Activated CD4-positive, alpha-beta T cell treated with anti-CD3 and anti-CD28 coated beads for 1 hour (primary cell): ENCODE results near the gene ELOF1.

Experiments
- DNase-seq: peaks from one replicate; pipeline ENCODE4 v3.0.0-alpha.2; 2020

Gene ELOF1

DNA sequence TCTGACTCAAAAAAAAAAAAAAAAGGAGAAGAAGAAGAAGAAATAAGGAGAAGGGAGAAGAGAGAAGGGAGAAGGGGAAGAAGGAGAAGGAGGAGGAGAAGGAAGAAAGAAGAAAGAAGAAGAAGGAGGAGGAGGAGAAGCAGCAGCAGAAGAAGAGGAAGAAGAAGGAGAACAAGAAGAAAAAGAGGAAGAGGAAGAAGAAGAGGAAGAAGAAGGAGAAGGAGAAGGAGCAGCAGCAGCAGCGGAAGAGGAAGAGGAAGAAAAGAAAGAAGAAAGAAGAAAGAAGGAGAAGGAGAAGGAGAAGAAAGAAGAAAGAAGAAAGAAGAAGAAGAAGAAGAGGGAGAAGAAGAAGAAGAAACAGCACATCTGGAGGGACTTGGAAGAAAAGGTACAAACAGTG lies 24.5 kb downstream of the ELOF1 start:
- DNase-seq: no peak

GRCh38 chr19:11530432-11530831 lies 28.6 kb downstream of the ELOF1 start:
- no peak for DNase-seq

DNA sequence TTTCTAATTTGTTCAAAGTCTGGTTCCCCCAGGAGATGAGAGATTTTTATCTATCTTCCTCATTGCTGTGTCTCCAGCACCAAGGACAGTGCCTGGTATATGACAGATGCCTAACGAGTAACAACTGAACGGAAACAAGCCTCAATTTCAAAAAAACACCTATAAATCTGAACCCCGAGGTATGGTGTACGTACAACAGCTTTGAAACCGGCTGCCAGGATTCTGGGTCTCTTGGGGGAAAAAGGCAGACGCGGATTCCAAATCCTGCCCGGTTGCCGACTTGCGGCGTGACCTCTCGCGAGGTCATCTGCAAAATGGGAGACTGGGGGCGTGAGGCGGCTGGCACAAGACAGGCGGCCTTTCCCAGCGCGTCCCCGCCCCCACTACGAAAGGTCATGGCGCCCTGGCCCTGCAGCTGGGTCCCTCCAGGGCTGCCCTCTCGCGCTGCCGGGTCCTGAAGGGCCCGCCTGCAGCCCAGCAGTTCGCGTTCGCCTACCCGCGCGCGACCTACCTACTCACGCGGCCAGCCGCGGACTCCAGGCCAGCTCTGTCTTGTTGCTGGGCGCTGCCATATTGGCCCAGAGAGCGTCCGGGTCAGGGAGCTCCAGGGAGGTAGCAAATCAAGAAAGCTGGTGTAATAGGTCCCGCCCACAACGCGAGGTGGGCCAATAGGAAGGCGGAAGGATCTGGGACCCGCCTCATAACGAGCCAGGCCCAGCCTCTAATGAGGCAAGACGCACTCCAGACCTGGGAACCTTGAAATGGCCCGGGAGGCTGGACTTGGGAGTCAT lies 30.3 kb downstream of the ELOF1 start, which contains the start of gene ECSIT:
Gene ECSIT (minus strand): TSS at position 584 of the 791 bp plus-strand sequence. CDS start 9,964 bp downstream, outside the sequence.
- peak; percentile 85 for DNase-seq

GRCh38 chr19:11519138-11519537 lies 39.9 kb downstream of the ELOF1 start:
- no peak for DNase-seq

DNA sequence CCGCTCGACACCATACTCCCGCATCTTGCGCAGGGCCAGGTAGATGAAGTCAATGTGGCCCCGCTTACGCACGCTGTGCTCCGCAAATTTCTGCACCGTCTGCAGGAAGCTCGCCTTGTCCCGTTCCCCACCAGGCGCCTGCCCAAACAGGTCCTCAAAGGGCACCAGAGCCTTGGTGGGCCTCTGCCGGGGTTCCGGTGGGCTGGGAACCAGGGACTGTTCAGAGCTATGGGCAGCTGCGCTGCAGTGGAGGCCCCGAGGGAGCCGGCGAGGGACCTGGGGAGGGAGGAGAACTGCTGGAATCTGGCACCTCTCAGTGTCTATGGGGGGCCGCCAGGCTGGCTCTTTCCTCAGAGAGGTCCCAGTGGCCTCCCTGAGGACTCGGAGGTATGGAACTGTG lies 45.1 kb downstream of the ELOF1 start:
- no peak for DNase-seq

DNA sequence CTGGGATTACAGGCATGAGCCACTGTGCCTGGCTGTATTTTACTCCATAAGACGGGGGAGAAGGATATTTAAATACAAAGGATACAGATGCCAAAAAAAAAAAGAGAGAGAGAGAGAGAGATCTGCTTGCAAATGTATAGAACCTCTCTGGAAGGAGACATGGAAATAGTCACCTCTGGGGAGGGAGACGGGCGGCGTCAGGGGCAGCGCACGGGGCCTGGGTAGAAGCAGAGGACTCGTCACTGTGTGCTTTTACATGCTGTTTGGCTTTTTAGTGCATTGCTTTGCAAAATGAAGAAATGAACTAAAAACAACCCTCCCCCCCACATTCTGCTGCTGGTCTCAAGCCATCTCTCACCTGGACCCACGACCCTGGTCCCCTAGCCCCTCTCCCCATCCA lies 48.6 kb downstream of the ELOF1 start:
- no peak for DNase-seq

DNA sequence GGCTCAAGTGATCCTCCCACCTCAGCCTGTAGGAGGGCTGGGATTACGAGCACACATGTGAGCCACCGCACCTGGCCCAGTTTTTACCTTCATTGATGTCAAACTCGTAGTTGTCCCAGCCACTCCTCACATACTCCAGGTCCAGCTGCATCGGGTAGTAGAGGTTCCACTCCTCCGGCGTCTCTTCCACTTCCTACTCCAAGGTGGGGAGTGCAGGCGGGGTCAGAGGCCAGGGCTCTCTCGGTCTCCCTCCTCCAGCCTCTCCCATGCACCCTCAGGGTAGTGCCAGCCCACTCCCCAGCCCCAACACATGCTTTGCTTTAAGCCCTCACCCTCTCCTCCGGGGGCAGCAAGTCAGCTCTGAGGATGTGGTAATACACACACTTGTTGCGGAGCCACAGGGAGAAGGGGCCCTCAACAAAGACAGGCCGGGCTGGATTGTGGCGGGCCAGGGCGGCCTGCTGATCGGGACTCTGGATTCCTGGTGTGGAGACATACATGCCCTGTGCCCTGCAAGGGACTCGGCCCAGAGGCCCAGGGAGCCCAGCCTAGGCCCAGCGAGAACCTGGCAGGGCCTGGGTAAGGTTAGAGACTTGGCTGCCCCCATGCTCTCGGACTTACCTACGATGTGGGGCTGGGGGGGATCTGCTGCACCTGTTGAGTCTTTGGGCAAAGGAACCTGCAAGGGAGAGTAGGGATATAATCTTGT lies 51.5 kb downstream of the ELOF1 start:
- no peak for DNase-seq

- no peak for DNase-seq
Observed at GRCh38 chr19:11506967-11507366, 52.1 kb downstream of the ELOF1 start.

- DNase-seq: no peak
Observed at GRCh38 chr19:11506101-11506555, 52.9 kb downstream of the ELOF1 start.

- peak; percentile 94 for DNase-seq
Observed at GRCh38 chr19:11505504-11506100, 53.4 kb downstream of the ELOF1 start, which contains the start of gene ZNF653. Gene ZNF653, minus strand, starts transcription at chr19:11505839. Its CDS starts 53 bp downstream, at chr19:11505786.

DNA sequence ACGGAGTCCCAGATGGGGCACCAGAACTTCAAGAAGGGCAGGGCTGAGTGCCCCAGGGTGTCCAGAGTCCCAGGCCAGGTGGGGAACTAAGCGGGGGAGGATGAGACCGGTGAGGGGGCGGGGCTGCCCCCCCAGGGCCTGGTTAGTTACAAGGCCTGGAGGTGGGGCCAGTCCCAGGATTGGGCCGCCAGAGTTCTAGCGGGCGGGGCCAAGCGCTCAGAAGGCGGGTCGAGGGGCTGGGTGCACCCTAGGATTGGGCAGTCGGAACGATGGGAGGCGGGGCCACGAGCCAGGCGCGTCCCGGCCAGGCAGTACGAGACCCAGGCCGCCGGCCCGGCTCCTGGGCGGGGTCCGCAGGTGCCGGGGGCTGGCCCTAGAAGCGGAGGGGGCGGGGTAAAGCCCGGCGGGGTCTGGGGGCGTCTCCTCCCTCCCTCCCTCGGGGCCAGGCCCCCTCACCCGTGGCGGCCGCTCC lies 54.0 kb downstream of the ELOF1 start:
- peak; percentile 94 for DNase-seq

DNA sequence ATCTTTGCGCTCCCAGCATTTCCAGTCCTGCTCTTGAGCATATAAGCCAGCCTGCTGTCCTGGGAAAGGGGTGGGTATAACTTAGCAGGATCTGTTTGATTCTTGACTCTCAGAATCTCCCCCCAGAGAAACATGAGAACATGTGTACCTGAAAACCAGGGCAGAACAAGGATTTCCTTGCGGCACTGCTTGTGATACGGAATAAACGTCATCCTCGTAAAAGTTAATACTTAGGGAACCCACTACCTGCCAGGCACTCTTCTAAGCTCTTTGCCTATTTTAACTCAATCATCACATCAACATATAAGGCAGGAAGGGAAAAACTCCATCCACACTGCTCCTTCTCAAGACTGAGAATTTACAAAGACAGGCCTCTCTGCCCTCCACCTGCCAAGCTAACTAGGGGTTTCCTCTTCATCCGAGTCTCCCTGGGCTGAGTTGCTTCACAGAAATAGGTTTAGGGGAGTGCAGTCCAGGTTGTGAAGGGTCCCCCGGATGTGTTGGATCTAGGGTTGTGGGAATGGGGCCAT lies 54.5 kb downstream of the ELOF1 start:
- DNase-seq: no peak
